ENCODE data around the gene SPSB2.

The SPSB2 gene

GRCh38 chr12:6851921-6852650 is 21.0 kb downstream of the SPSB2 start, which contains the start of gene USP5:
TSS of gene USP5 (plus strand) at chr12:6852150. CDS start at chr12:6852180, 30 bp downstream.
- peak within 1 kb of the TSS; percentile 85 for H3K27ac ChIP-seq
- H3K4me2 ChIP-seq: peak within 1 kb of the TSS; percentile 94
- H4K20me1 ChIP-seq: 0 out of 2 replicates have a peak, but pooled peaks cover 16% of the 10 kb centered on the region
- TF ChIP-seq Cebpa-rat (IDR thresholded peaks at IDR 0.05): no peak
- H3K36me3 ChIP-seq: peaks cover 55% of the 10 kb centered on the region
- H3K4me3 ChIP-seq: peak within 1 kb of the TSS; percentile 72
- H3K9ac ChIP-seq: peak within 1 kb of the TSS; percentile 83
- H3K27me3 ChIP-seq: no peaks in the 10 kb centered on the region
- H3K9me3 ChIP-seq: no peaks in the 10 kb centered on the region
- H3K4me1 ChIP-seq: peaks cover 41% of the 10 kb centered on the region

- Histone ChIP-seq H3K27ac (peak within 1 kb of the TSS; percentile 85), H3K9me3 (no peaks in the 10 kb centered on the region), H3K36me3 (peaks cover 55% of the 10 kb centered on the region), H3K4me2 (peak within 1 kb of the TSS; percentile 93), H3K9ac (peak within 1 kb of the TSS; percentile 83), H3K27me3 (no peaks in the 10 kb centered on the region), H4K20me1 (0 out of 2 replicates have a peak, but pooled peaks cover 16% of the 10 kb centered on the region), H3K4me3 (peak within 1 kb of the TSS; percentile 72), H3K4me1 (peaks cover 41% of the 10 kb centered on the region)
- no peak for TF ChIP-seq Cebpa-rat (IDR thresholded peaks at IDR 0.05)
Observed at GRCh38 chr12:6851153-6851920, 21.8 kb downstream of the SPSB2 start, which contains the start of gene CDCA3. TSS of gene CDCA3 (minus strand) at chr12:6851286. CDS start at chr12:6850952, 334 bp downstream.

- Histone ChIP-seq H3K4me2 (peak overlapping the region; percentile 93), H3K27me3 (no peaks in the 10 kb centered on the region), H3K9ac (peak overlapping the region; percentile 83), H3K36me3 (peaks cover 55% of the 10 kb centered on the region), H3K4me3 (peak overlapping the region; percentile 72), H3K9me3 (no peaks in the 10 kb centered on the region), H4K20me1 (0 out of 2 replicates have a peak, but pooled peaks cover 16% of the 10 kb centered on the region), H3K4me1 (peaks cover 41% of the 10 kb centered on the region), H3K27ac (peak overlapping the region; percentile 79)
- no peak for TF ChIP-seq Cebpa-rat (IDR thresholded peaks at IDR 0.05)
Observed at GRCh38 chr12:6850796-6851152, 22.3 kb downstream of the SPSB2 start.

GRCh38 chr12:6849976-6850560 is 23.0 kb downstream of the SPSB2 start:
- Histone ChIP-seq H3K9me3 (no peaks in the 10 kb centered on the region), H3K4me1 (peaks cover 41% of the 10 kb centered on the region), H3K27ac (peak overlapping the region; percentile 79; the same call in 1 of the 2 replicates), H3K27me3 (no peaks in the 10 kb centered on the region), H3K4me2 (peak overlapping the region; percentile 93), H4K20me1 (0 out of 2 replicates have a peak, but pooled peaks cover 16% of the 10 kb centered on the region), H3K9ac (peak overlapping the region; percentile 83), H3K36me3 (peaks cover 55% of the 10 kb centered on the region), H3K4me3 (peak overlapping the region; percentile 72)
- TF ChIP-seq Cebpa-rat (IDR thresholded peaks at IDR 0.05): no peak

- Histone ChIP-seq H3K27ac (no peak overlapping the region), H3K4me2 (peak overlapping the region; percentile 93)
Observed at GRCh38 chr12:6849427-6849826, 23.7 kb downstream of the SPSB2 start.

GRCh38 chr12:6847676-6848075 is 25.4 kb downstream of the SPSB2 start:
- H3K4me3 ChIP-seq: no peak overlapping the region
- H3K4me2 ChIP-seq: no peak overlapping the region
- H3K9me3 ChIP-seq: no peaks in the 10 kb centered on the region
- H3K4me1 ChIP-seq: peaks cover 25% of the 10 kb centered on the region
- H3K9ac ChIP-seq: 0 out of 2 replicates have a peak overlapping the region, but pooled peaks have one; percentile 11
- no peak for TF ChIP-seq Cebpa-rat (IDR thresholded peaks at IDR 0.05)
- peaks cover 55% of the 10 kb centered on the region for H3K36me3 ChIP-seq
- H4K20me1 ChIP-seq: no peaks in the 10 kb centered on the region
- no peak overlapping the region for H3K27ac ChIP-seq
- no peaks in the 10 kb centered on the region for H3K27me3 ChIP-seq

More at GRCh38 chr12:6849427-6849826, 23.7 kb downstream of the SPSB2 start:
- Histone ChIP-seq H3K9ac (peak overlapping the region; percentile 83), H3K36me3 (peaks cover 55% of the 10 kb centered on the region), H4K20me1 (0 out of 2 replicates have a peak, but pooled peaks cover 14% of the 10 kb centered on the region), H3K4me3 (peak overlapping the region; percentile 72), H3K9me3 (no peaks in the 10 kb centered on the region), H3K4me1 (peaks cover 41% of the 10 kb centered on the region), H3K27me3 (no peaks in the 10 kb centered on the region)
- no peak for TF ChIP-seq Cebpa-rat (IDR thresholded peaks at IDR 0.05)

- Histone ChIP-seq H4K20me1 (no peaks in the 10 kb centered on the region), H3K9me3 (no peaks in the 10 kb centered on the region), H3K4me3 (no peak overlapping the region), H3K27me3 (no peaks in the 10 kb centered on the region), H3K27ac (no peak overlapping the region), H3K4me2 (no peak overlapping the region), H3K4me1 (peaks cover 25% of the 10 kb centered on the region), H3K9ac (0 out of 2 replicates have a peak overlapping the region, but pooled peaks have one; percentile 15), H3K36me3 (peaks cover 55% of the 10 kb centered on the region)
- TF ChIP-seq Cebpa-rat (IDR thresholded peaks at IDR 0.05): no peak
Observed at GRCh38 chr12:6846316-6846869, 26.7 kb downstream of the SPSB2 start.

GRCh38 chr12:6845395-6845794 is 27.7 kb downstream of the SPSB2 start:
- H4K20me1 ChIP-seq: no peaks in the 10 kb centered on the region
- no peak for TF ChIP-seq Cebpa-rat (IDR thresholded peaks at IDR 0.05)
- H3K9ac ChIP-seq: no peak overlapping the region
- H3K27me3 ChIP-seq: no peaks in the 10 kb centered on the region
- no peaks in the 10 kb centered on the region for H3K9me3 ChIP-seq
- H3K36me3 ChIP-seq: peaks cover 55% of the 10 kb centered on the region
- H3K4me2 ChIP-seq: no peak overlapping the region
- H3K4me1 ChIP-seq: peaks cover 19% of the 10 kb centered on the region
- no peak overlapping the region for H3K27ac ChIP-seq
- no peak overlapping the region for H3K4me3 ChIP-seq

Measured in BLaER1 (cell line).